ENCODE measurements around the gene PLEKHM3.
"Not testable (repeated sequence)": the region's sequence is repeated elsewhere in the genome, so short reads cannot be mapped to it uniquely, and the experiment has no call there.

The PLEKHM3 gene

DNA sequence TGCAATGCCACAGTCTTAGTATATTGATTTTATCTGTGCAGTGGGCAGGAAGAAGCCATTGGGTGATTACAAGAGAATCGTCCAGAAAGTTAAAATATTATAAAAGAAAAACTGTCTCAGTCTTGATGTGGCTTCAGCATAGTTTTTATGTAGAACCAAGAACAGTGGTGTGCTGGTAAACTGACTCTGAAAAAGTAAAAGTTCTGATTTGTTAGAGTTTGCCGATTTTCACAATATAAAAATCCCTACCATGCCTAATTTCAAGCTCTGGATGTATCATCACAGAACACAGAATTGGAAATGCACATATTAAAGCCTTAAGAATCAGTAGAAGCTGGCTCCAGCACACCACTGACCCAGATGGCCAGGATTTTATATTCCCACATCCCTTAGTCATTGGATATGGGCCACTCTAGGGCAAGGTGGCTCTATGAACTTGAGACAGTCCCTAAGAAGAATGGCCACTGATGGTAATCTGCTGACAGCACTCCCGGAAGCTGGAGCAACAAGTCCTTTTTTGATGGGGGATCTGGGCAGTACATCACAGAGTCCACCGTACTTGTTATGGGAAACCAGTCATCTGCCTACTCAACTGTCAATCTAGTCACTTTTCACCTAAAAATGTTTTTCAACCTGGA is 9.3 kb upstream of the PLEKHM3 start:
- no peak for DNase-seq

DNA sequence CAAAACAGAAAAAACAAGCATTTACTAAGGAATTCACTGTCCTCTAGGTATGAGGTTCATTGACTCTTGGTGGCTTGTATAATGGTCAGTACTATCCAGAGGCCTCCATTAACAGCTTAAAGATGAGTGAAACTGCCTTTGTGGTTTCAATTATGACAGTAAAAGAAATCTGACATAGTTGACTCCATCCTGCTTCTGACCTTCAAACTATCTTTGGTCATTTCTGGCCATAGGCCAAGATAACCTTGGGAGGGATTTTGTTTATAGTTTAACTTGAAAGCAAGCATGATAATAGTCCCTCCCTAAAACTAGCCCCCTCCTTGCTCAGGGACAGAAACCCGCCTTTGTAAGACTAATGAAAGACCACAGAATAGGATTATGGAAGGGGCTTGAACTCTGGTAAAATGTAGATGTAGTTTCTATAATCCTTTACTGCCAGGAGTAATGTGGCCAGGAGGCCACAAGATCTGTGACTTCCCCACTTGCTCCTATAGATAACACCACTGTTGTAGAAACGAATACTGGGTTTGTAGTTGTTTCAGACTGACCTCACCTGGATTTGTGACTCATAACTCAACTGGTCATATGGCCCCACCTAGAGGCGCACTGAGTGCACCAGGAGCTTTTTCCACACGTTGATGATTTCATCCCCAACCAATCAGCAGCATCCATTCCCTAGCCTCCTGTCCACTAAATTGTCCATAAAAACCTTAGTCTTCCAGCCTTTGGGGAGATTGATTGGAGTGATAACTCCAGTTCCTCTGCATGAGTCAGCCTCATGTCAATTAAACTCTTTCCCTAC is 8.6 kb upstream of the PLEKHM3 start:
- no peak for DNase-seq

DNA sequence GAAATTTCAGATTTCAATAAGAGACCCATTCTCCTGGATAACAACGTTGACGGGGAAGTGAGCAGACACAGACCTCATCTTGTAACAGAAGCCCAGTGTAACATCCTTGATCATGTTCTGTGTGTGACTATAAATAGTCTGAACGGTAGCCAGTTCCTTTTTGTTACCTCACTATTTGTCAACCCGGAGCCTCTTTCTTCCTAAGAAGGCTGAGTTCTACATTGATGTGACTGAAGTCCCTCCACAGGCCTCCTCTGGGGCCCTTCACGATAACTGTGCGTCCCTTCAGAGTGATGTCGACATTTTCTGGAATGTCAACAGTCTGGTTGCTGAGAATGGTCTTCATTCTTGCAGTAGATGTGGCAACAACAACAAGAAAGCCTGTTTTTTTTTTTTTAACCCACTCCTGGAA is 6.3 kb upstream of the PLEKHM3 start:
- DNase-seq, result no peak

DNA sequence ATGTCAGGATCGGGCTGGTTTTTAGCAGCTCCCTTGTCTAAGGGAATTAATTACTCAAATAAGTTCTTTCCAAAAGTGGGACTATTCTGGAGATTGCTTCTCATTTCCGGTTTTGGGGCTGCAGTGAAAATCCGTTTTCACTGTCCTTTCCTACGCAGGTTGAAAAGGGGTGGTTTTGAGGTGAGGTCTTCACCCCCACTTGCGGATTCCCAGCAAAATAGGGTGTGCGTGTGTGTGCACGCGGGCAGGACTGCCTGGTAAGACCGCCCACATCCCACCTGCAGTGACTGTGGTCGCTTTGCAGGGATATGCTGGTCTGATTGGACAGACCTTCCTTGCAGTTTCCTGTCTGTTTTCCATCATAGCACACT is 472 bp upstream of the PLEKHM3 start:
- DNase-seq, result no peak

DNA sequence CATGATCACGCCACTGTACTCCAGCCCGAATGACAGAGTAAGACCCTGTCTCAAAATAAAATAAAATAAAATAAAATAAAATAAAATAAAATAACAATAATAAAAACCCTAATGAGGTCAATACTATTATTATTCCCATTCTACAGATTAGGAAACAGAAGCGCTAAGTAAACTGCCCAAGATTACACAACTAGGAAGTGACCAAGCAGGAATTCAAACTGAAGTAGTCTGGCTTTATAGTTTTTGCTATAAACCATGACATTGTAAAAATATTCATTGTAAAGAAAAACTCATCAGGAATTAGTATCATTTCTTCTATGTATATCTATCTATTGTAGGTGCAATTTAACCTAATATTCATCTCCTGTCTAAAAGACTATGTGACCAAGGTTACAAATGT is 1.2 kb downstream of the PLEKHM3 start:
- no peak for DNase-seq

DNA sequence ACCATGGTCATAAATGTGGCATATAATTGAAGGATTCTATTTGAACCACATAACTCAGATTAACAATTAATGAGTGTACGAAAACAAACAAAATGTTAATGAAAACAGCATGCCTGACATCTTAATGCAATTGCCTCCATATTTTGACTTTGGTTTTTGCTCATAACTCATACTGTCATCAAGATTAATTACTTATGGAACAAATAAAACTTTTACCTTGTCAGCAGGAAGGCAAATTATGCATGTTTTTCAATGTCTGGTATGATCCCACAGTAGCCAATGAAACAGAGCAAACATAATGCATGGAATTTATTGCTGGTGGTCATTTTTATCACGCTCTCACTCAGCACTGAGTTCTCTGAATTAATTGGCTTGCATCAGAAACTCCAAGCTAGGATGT is 5.1 kb downstream of the PLEKHM3 start:
- DNase-seq, result no peak

DNA sequence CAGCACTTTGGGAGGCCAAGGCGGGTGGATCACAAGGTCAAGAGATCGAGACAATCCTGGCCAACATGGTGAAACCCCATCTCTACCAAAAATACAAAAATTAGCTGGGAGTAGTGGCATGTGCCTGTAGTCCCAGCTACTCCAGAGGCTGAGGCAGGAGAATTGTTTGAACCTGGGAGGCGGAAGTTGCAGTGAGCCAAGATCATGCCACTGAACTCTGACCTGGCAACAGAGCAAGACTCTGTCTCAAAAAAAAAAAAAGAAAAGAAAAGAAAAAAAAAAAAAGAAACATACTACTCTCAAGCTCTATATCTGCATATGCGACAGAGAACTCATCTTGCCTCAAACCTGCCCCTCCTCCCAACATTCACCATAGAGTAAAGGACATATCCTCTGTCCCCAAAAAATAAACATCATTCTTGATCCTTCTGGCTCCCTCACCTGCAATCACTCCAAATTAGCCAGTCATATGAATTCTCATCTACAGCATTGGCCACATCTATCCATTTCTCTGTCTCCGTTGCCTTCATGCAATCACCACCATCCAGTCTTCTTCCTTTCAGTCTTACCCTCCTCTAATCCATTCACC is 7.1 kb downstream of the PLEKHM3 start:
- DNase-seq, result not testable (repeated sequence)

DNA sequence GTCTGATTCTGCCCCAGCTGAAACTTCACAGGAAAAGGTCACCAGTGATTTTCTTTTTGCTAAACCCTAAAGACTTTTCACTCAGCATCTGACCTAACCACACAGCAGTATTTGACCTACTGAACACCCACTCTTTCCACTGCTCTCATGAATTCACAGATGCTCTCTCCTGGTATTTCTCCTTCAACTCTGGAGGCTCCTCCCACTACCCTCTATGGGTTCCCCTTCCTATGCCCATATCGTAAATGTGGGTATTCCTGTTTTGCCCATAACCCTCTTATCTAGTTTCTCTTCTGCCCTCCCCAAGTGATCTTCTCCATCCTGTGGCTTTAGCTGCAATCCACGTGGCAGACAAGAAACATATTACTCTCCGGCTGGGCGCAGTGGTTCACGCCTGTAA is 7.6 kb downstream of the PLEKHM3 start:
- DNase-seq, result no peak

DNA sequence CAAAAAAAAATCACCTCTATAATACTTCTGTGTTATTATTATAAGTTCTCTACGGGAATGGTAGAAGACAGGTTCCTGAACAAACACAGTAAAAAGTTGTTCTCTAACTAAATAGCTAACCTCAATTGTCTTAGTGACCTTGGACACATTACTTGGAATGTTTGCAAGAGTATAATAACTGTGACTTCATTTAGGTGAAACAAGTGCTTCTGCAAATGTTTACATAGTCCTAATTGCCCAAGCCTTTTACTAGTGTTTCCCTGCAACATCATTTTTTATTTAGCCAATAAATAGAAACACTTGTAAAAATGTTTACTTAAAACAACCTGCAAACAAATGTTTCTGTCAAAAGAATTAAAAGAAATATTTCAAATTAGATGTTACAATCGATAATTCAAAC is 9.9 kb downstream of the PLEKHM3 start:
- no peak for DNase-seq

DNA sequence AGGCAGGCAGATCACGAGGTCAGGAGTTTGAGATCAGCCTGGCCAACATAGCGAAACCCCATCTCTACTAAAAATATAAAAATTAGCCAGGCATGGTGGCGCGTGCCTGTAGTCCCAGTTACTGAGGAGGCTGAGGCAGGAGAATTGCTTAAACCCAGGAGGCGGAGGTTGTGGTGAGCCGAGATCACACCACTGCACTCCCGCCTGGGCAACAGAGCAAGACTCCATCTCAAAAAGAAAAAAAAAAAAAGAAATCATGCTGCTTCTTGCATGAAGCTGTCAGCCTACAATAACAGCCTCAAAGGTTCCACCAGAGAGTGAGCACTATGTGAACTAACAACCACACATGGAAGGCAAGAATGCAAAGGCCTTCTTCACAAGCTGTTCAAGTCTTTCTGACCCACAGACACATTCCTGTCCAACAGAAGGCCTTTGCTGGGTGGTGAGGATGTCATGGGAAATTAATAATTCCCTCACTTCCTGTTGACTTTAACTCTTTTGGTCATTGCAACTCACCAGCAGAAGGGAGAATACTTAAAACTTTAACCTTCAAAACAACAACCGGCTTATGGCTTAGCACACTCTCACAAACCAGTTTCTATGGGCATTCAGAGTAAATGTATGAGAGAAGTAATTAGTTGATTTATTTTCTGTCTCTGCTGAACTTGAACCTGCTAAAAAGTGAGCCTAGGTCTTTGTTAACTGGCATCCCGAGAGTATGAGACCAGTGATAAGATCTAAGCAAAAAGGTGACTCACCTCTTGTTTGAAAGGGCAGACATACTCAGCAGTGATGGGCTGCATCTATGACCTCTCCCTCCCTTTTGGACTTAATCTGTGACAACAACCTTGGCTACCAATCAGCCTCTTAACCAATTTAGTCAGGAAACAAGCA is 11.8 kb downstream of the PLEKHM3 start:
- DNase-seq, result no peak

DNA sequence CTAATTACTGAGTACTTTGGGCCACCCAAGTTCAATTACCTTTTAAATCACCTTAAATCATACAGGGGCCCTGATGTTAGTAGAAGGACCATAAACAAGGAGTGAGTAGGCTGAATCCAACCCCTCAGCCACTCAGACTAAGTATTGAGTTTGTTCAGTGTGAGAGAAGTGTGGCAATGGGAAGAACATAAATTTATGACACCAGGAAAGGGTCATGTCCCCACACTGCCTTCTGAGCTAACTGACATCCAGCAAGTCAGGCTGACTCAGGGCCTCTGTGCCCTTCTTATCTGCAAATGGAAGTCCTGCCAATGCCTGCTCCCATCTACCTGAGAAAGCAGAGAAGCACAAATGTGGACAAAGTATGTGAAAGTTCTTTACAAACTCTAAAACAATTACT is 12.9 kb downstream of the PLEKHM3 start:
- DNase-seq, result no peak

DNA sequence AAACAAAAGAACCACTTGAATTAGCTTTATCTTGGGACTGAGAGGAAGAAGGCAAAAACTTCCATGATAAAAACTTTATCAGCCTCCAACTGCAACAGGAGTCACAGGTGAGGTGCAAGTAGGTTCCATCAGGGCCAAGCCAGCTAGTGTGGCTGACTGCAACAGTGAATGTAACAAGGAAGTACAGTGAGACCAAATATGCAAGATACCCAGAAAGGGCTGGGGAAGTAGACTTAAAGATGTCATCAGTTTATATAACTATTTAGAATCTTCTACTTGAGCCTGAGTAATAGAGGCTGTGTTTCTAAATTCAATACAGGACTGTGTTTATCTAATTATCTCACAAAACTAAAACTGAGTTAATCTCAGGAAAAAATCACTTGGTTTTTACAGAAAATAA is 14.8 kb downstream of the PLEKHM3 start:
- DNase-seq, result no peak

DNA sequence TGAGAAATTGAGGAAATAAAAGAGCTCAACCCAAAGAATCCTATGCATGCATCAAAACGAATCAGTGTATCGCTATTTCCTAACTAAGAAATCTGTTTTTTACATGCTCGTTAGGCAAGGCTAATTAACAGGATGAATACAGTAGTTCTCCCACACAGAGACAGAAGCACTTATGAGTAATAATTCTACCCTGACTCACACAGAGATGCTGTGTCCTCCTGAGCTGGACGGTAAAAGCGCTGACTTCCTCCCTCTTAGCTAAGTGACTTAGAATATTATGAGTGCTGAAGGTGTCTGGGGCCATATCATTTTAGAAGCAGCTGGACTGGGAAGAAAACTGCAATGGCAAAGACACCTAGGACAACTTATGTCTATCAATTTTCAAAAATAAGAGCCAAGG is 18.5 kb downstream of the PLEKHM3 start:
- DNase-seq, result no peak

DNA sequence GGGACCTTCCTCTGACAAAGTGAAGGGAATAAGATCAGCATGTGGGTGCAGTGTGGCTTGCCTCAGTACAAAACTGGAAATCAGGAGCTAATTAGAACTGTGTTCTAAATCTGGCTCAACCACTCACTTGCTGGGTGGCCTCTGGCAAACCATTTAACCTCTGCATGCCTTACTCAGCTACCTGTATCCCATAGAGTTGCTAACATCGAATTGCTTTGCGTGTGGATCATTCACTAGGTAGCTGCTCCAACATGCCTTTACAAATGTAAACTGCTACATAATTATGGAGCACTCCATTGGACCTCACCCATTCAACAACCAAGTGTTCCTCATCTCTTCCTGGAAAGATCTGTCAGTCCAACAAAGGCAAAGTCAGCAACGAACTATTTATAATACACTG is 19.0 kb downstream of the PLEKHM3 start:
- DNase-seq, result no peak

DNA sequence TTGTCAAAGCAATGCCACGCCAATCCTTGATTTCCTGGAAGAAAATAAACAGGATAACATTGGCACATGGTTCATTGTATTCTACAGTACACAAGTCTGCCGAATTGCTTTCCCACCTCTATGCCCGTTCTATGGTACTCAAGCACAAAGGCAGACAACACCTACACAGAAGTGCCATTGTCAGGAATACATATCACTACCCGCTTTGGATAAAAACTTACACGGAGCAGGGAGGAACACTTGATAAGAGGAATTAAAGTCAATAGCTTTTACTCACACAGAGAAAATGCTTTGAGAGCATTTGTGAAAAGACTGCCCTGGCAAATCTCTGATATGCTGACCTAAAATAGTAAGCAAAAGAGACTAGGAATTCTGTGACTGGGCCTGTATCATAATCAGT is 23.4 kb downstream of the PLEKHM3 start:
- no peak for DNase-seq

DNA sequence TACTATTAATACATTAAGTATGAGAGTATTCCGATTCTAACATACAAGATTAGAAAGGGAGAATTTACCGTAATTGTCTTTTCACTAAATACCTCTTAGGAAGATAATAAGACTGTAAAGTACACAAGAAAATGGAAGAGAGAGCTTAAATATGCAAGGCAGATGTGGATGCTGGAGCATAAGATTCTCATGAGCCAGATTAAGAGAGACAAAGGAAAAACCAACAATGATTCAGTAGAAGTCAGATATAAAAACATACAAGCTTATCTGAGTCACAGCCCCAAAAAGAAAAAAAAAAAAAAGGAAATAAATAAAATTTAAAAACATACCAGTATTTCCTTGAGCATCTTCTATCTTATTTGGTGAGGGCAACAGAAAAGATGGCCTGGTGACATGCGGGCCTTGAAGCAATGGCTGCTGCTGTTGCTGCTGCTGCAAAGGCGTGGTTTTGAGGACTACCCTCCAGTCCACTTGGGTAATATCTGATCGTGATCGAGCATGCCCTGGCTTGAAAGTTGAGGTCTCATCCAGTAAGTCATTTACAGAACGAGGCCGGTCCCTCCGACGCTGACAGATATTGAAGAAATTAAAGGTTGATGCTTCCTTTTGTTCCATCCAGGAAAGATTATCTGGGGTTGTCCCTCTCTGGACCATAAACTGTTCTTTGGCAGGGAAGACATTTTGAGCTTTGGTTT is 24.5 kb downstream of the PLEKHM3 start:
- no peak for DNase-seq

DNA sequence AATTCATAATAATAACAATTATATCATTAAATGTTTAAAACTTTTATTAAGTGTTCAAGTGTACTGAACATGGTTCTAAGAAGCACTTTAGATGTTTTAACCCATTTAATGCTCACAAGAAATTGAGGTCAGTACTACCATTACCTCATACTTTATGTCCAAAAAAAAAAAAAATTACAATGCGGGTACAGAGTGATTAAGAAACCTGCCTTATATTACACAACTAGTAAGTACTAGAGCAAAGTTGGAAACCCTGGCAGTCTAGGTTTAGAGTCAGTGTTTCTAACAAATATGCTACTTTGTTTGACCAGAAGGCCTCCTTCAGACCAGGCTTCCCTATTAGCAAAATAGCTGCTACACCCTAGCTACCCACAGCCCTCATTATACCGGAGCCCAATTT is 28.5 kb downstream of the PLEKHM3 start:
- no peak for DNase-seq

DNA sequence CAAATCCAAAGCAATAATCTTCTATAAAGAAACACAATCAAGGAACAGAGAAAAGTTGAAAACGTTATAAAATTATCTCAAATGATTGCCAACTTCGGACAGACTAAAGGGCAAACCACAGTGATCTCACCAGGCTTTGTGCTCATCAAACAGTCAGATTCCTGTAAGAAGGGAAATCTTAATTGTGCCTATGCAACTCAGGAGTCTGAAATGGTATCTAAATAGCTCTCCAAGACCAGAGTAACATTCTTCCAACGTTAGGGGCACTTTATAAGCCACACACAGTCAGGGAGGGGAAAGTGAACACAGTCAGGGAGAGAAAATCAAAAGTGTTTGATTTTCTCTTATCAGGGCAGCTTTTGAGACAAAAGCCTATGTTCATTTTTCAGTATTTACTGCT is 29.4 kb downstream of the PLEKHM3 start:
- DNase-seq, result no peak

DNA sequence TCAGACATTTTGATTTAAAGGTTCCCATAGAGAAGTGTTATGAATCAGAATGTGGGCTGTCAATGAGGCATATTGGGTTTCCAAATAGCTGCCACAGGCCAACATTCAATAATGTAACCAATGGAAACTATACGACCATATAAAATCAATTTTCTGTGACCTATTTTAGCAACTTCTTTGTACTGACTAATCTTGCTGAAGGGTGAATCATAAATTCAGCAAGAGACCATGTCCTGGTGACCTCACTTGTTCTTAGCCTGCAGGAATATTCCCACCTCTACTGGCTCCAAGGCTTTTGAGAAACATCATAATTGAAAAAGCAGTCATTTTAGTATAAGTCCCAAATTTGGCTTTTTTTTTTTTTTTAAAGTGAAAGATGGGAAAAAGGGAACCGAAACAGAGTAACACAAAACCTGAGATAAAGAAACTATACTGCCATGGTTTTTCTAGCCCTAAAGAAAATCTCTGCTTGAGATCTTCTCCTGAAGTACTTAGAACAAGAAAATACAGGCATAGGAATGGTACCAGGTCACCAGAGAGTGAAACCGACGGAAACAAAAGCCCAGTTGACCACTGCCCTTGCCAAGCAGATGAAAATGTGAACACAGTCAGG is 32.1 kb downstream of the PLEKHM3 start:
- no peak for DNase-seq

DNA sequence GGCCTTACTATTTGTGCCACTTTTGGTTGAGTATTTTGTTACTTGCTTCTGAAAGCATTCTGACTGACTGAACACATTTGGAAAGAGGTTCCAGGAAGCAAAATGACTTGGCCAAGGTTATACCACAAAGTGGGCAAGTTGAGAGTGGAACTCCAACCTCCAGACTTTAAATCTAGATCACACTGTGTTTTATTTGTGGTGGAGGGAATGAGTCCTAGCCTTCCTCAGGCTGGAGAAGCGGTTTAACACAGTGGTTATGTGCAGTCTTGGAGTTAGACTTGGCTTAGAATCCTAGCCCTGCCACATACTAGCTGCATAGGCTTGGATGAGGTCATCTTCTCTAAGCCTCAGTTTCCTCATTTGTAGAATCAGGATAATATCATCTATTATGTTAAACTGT is 33.4 kb downstream of the PLEKHM3 start:
- no peak for DNase-seq

DNA sequence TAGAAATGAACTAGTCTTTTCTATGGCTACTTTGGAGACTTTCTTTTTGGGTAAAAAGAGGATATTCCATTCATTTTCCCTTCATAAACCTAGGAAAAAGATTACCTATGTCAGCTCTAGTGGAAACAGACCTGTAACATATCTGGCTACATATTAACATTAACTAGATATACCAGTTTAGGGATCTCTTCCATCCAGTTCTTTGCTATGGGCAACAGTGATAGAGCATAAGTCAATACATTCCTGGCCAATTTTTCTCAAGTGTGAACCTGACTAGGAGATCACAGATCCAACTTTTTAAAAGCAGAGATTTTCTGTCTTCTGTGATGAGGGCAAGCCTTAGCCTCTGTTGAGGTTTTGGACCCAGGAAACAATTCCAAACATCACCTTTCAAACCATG is 34.5 kb downstream of the PLEKHM3 start:
- DNase-seq, result no peak

DNA sequence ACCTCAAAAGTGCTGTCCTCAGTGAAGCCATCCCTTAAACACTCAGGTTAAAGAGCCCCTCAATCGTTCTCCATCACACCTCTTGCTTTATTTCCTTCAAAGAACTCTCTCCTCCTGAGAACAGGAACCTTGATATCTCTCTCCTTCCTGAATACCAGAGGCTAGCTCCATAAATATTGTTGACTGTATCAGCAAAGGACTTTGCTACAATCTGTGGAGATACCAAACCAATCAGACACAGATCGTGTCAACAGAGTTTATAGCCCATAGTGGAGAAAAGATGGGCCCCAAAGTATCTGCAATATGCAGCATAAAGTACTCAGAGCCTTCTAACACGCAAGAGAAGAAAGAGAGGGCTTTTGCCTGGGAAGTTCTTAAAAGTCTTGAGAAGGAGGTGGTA is 36.4 kb downstream of the PLEKHM3 start:
- DNase-seq, result no peak
